Psoas muscle (tissue), 8 donors: Measurements from ENCODE around the gene ZBTB16. TPM values are rescaled to one million over a fixed set of nuclear protein-coding genes. Genes with fewer than 3 reads are reported as not detected.
A peak's percentile ranks its signal among the peaks of the same experiment; 100 is the strongest.

Experiments
- ATAC-seq, 4 donors: fragments of 200-7000 bp; cut with Tn5 transposase; one replicate each; pipeline ENCODE4 v1.9.1; 2020; ENCODE audit warnings: moderate library complexity in 3 of 4, mild to moderate bottlenecking in 2 of 4
- DNase-seq, 2 donors: peaks; one replicate each; pipeline ENCODE4 v3.0.0-alpha.2; 2020
- H3K27ac ChIP-seq: fragments of 200-600 bp; one replicate; pipeline ENCODE4 v1.8.0; 2022
- H3K27me3 ChIP-seq, 3 donors: fragments of 200-600 bp in 1 of 3; one replicate each; pipeline versions ENCODE4 v1.6.1 to v1.8.0; 2013 to 2022; ENCODE audit warnings: low read length in 2 of 3, mild to moderate bottlenecking in 2 of 3, moderate library complexity in 1 of 3; ENCODE audit not compliant: insufficient read depth in 3 of 3
- H3K36me3 ChIP-seq, 2 donors: fragments of 200-600 bp in 1 of 2; one replicate each; pipeline versions ENCODE4 v1.6.1 to v1.8.0; 2013 to 2022; ENCODE audit warnings: low read depth in 1 of 2, mild to moderate bottlenecking in 1 of 2, moderate library complexity in 1 of 2; ENCODE audit not compliant: insufficient read depth in 1 of 2
- H3K4me1 ChIP-seq: fragments of 200-600 bp; one replicate; pipeline ENCODE4 v1.8.0; 2022
- H3K4me3 ChIP-seq: fragments of 200-600 bp; one replicate; pipeline ENCODE4 v1.8.0; 2022; ENCODE audit warnings: mild to moderate bottlenecking
- H3K9me3 ChIP-seq: fragments of 200-600 bp; one replicate; pipeline ENCODE4 v1.8.0; 2022
- CTCF ChIP-seq: fragments of 200-600 bp; IDR thresholded peaks from one replicate; pipeline ENCODE4 v1.8.0; 2022; ENCODE audit warnings: antibody characterized with exemption
- WGBS, 3 donors: extraction: QIAGEN DNeasy Blood & Tissue Kit; methylation state at CpG; one replicate each; pipeline versions ENCODE4 v1.1.6 to v1.1.7; 2013; 5-methylcytosine and 5-hydroxymethylcytosine counted together
- intact Hi-C, 2 donors: fragments of 100-400 bp; cut with DNase I; formaldehyde crosslinking; loops; one replicate each; pipeline versions ENCODE4 v1.11.0 to v1.14.2; 2022
- polyA plus RNA-seq, 3 donors: library from polyadenylated mRNA; stranded (reverse); fragments of 200-250 nt; gene quantifications; one replicate each; pipeline ENCODE4 v1.2.3, GENCODE V29; 2013
- total RNA-seq, 4 donors: library from RNA; stranded (reverse); fragmentation: NEBNext Ultra II Directional in 2 of 4; extraction: Animal tissue kit (Norgen Biotek cat#: 25700) in 2 of 4; gene quantifications; one replicate each; pipeline versions ENCODE4 v1.2.1 to v1.2.4, GENCODE V29; 2021 to 2023
- donor health status: healthy with polysubstance abuse.
- donor health status: DM: no; HTN: no; CAD: no; lungs with moderate emphysema.
- donor health status: Bipolar disorder and iron deficiency.
- donor health status: healthy.
- donor health status: DM: yes; HTN: yes; CAD: no.
- donor health status: DM: no; HTN: no; CAD: no.
- donor health status: DM: no; HTN: no; CAD: no.
- donor health status: DM: yes; HTN: yes; CAD: no.

ZBTB16 gene
- total and polyA plus RNA-seq, 7 donors, result 11.7 to 299 (median 89.8) TPM

GRCh38 chr11:114033066-114033465 is 26.4 kb upstream of the ZBTB16 start:
- no peaks in the 10 kb centered on the region for H3K9me3 ChIP-seq
- no peak overlapping the region for H3K27ac ChIP-seq
- DNase-seq (no peak), ATAC-seq (no peak)
- WGBS, 3 donors, result 88 to 94% (median 91%) methylated on average over 5 of the region's 5 CpGs
- intact Hi-C loops, result loop anchor here (5.0 kb wide), 2 partner anchors 146 to 229 kb away; no protein-coding TSS in a partner anchor
- no peaks in the 10 kb centered on the region for H3K36me3 ChIP-seq
- H3K27me3 ChIP-seq, result no peaks in the 10 kb centered on the region
- H3K4me1 ChIP-seq, result peaks cover 16% of the 10 kb centered on the region
- TF ChIP-seq CTCF, result no peak
- no peak overlapping the region for H3K4me3 ChIP-seq

- Histone ChIP-seq H3K9me3 (no peaks in the 10 kb centered on the region), H3K27ac (no peak overlapping the region), H3K27me3 (no peaks in the 10 kb centered on the region), H3K4me3 (no peak overlapping the region), H3K36me3 (no peaks in the 10 kb centered on the region), H3K4me1 (peaks cover 16% of the 10 kb centered on the region)
- intact Hi-C loops, result loop anchor here (5.0 kb wide), 2 partner anchors 146 to 229 kb away; no protein-coding TSS in a partner anchor
- WGBS, 3 donors, result 73 to 86% (median 83%) methylated on average over 2 of the region's 2 CpGs
- no peak for ATAC-seq
- no peak for TF ChIP-seq CTCF
- DNase-seq, result no peak
Observed at GRCh38 chr11:114033572-114033971, 25.9 kb upstream of the ZBTB16 start.

GRCh38 chr11:114034956-114035355 is 24.6 kb upstream of the ZBTB16 start:
- ATAC-seq (no peak), DNase-seq (no peak)
- Histone ChIP-seq H3K27me3 (no peaks in the 10 kb centered on the region), H3K4me3 (no peak overlapping the region), H3K9me3 (no peaks in the 10 kb centered on the region), H3K4me1 (peaks cover 26% of the 10 kb centered on the region), H3K36me3 (no peaks in the 10 kb centered on the region), H3K27ac (no peak overlapping the region)
- TF ChIP-seq CTCF, result no peak
- WGBS, 3 donors, result 84 to 87% (median 87%) methylated on average over 11 of the region's 11 CpGs
- intact Hi-C loops, result loop anchor here (5.0 kb wide), 2 partner anchors 148 to 227 kb away; no protein-coding TSS in a partner anchor

- peak overlapping the region; percentile 75 for H3K27ac ChIP-seq
- H3K27me3 ChIP-seq, result no peaks in the 10 kb centered on the region
- intact Hi-C loops, result loop anchor here in 1 of 2 donors (1.0 to 2.0 kb wide), 3 partner anchors 23 to 225 kb away; partner anchors contain the start of gene ZBTB16
- H3K4me3 ChIP-seq, result peak overlapping the region; percentile 66
- 3% methylated on average over 34 to 37 of the region's 37 CpGs for WGBS, 3 donors
- no peaks in the 10 kb centered on the region for H3K36me3 ChIP-seq
- peak; percentile 87 for TF ChIP-seq CTCF
- DNase-seq (peak; percentile 88 to 94), ATAC-seq (peak; percentile 85 to 93 (median 88))
- H3K4me1 ChIP-seq, result peaks cover 40% of the 10 kb centered on the region
- H3K9me3 ChIP-seq, result no peaks in the 10 kb centered on the region
Observed at GRCh38 chr11:114036147-114036811, 23.2 kb upstream of the ZBTB16 start.
